ENCODE data around the gene C1QTNF3.

The C1QTNF3 gene

DNA sequence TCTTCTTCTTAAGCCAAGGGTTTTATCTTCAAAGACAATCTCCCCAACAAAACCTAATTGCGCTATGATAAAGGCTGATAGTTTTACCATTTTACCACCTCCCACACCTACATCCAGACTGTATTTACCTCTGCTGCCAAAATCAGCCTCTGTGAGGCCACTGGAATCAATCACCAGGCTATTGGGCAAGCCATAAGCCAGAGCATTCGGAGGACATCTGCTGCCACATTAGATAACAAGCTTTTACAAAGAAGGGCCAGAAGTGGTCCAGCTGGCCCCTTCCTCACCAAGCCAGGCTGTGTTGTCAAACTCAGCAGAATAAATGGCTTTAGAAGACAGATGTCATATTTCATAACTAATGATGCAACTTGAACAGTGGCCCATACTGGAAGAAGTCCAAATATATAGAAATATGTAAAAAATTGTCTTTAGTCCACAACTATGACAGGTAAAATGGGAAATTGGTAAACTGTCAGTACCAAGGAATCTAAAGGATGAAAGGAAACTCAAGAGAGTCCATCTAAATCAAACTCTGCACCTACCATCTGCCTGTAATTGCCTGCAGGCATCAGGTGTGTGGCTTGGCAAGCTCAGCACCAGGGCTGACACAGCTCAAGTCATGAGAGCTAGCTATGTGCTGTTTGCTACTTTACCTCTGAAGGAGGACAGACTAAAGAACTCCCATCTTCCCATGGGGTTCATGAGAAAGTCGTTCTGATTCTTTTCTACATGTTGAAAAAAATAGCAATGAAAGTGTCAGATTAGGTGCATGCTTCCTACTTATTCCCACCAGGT is 74.6 kb downstream of the C1QTNF3 start:
- no peaks in the 10 kb centered on the region for H3K79me2 ChIP-seq
- no peaks in the 10 kb centered on the region for H3K4me1 ChIP-seq
- H3K27me3 ChIP-seq (ENCODE audit: control insufficient read depth, insufficient read depth, low read length): no peaks in the 10 kb centered on the region
- H3K4me2 ChIP-seq (ENCODE audit: low read length): no peak overlapping the region
- no peak overlapping the region for H3K27ac ChIP-seq
- TF ChIP-seq, protein P1, sequence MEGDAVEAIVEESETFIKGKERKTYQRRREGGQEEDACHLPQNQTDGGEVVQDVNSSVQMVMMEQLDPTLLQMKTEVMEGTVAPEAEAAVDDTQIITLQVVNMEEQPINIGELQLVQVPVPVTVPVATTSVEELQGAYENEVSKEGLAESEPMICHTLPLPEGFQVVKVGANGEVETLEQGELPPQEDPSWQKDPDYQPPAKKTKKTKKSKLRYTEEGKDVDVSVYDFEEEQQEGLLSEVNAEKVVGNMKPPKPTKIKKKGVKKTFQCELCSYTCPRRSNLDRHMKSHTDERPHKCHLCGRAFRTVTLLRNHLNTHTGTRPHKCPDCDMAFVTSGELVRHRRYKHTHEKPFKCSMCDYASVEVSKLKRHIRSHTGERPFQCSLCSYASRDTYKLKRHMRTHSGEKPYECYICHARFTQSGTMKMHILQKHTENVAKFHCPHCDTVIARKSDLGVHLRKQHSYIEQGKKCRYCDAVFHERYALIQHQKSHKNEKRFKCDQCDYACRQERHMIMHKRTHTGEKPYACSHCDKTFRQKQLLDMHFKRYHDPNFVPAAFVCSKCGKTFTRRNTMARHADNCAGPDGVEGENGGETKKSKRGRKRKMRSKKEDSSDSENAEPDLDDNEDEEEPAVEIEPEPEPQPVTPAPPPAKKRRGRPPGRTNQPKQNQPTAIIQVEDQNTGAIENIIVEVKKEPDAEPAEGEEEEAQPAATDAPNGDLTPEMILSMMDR (IDR thresholded peaks at IDR 0.05): no peak
- H2AFZ ChIP-seq: no peak overlapping the region
- H3K36me3 ChIP-seq (ENCODE audit: control insufficient read depth, insufficient read depth, low read length): no peaks in the 10 kb centered on the region
- H3K9ac ChIP-seq: no peak overlapping the region
- H3K9me3 ChIP-seq (ENCODE audit: control insufficient read depth, low read length): no peaks in the 10 kb centered on the region
- no peak overlapping the region for H3K4me3 ChIP-seq (ENCODE audit: low read depth, low read length)
